ENCODE results near the gene PLEKHM3.

Gene PLEKHM3

GRCh38 chr2:207825045-207825954 is 200.0 kb downstream of the PLEKHM3 start:
- Histone ChIP-seq H3K27ac (ENCODE audit: low read depth, low read length) (no peak overlapping the region), H3K79me2 (ENCODE audit: control insufficient read depth, insufficient read depth, low read length, unreplicated experiment) (no peaks in the 10 kb centered on the region)

GRCh38 chr2:207823865-207824264 is 201.5 kb downstream of the PLEKHM3 start:
- H3K4me1 ChIP-seq (ENCODE audit: control insufficient read depth, insufficient read depth, low read length, unreplicated experiment), result peaks cover 7% of the 10 kb centered on the region
- H3K27me3 ChIP-seq (ENCODE audit: insufficient read depth, low read length), result no peaks in the 10 kb centered on the region
- no peak overlapping the region for H3K27ac ChIP-seq (ENCODE audit: low read depth, low read length)
- peaks cover 6% of the 10 kb centered on the region; the same call in 1 of the 2 replicates for H3K36me3 ChIP-seq (ENCODE audit: insufficient read depth, low read length)
- no peaks in the 10 kb centered on the region for H3K79me2 ChIP-seq (ENCODE audit: control insufficient read depth, insufficient read depth, low read length, unreplicated experiment)
- H3K4me3 ChIP-seq (ENCODE audit: low read depth, low read length), result no peak overlapping the region
- H2AFZ ChIP-seq (ENCODE audit: low read length, unreplicated experiment), result no peak overlapping the region

More at GRCh38 chr2:207825045-207825954, 200.0 kb downstream of the PLEKHM3 start:
- no peaks in the 10 kb centered on the region for H3K27me3 ChIP-seq (ENCODE audit: insufficient read depth, low read length)
- H3K4me1 ChIP-seq (ENCODE audit: control insufficient read depth, insufficient read depth, low read length, unreplicated experiment), result peaks cover 13% of the 10 kb centered on the region
- H3K36me3 ChIP-seq (ENCODE audit: insufficient read depth, low read length), result peaks cover 6% of the 10 kb centered on the region; the same call in 1 of the 2 replicates
- no peak overlapping the region for H2AFZ ChIP-seq (ENCODE audit: low read length, unreplicated experiment)
- H3K4me3 ChIP-seq (ENCODE audit: low read depth, low read length), result no peak overlapping the region

- Histone ChIP-seq H2AFZ (ENCODE audit: low read length, unreplicated experiment) (no peak overlapping the region), H3K79me2 (ENCODE audit: control insufficient read depth, insufficient read depth, low read length, unreplicated experiment) (no peaks in the 10 kb centered on the region), H3K4me3 (ENCODE audit: low read depth, low read length) (no peak overlapping the region), H3K27ac (ENCODE audit: low read depth, low read length) (no peak overlapping the region), H3K36me3 (ENCODE audit: insufficient read depth, low read length) (no peaks in the 10 kb centered on the region), H3K4me1 (ENCODE audit: control insufficient read depth, insufficient read depth, low read length, unreplicated experiment) (no peaks in the 10 kb centered on the region), H3K27me3 (ENCODE audit: insufficient read depth, low read length) (no peaks in the 10 kb centered on the region)
Observed at GRCh38 chr2:207819839-207820784, 205.2 kb downstream of the PLEKHM3 start.

- Histone ChIP-seq H3K36me3 (ENCODE audit: insufficient read depth, low read length) (no peaks in the 10 kb centered on the region), H3K27me3 (ENCODE audit: insufficient read depth, low read length) (no peaks in the 10 kb centered on the region), H3K4me3 (ENCODE audit: low read depth, low read length) (no peak overlapping the region), H3K27ac (ENCODE audit: low read depth, low read length) (no peak overlapping the region), H3K79me2 (ENCODE audit: control insufficient read depth, insufficient read depth, low read length, unreplicated experiment) (no peaks in the 10 kb centered on the region), H3K4me1 (ENCODE audit: control insufficient read depth, insufficient read depth, low read length, unreplicated experiment) (no peaks in the 10 kb centered on the region), H2AFZ (ENCODE audit: low read length, unreplicated experiment) (no peak overlapping the region)
Observed at GRCh38 chr2:207819021-207819797, 206.1 kb downstream of the PLEKHM3 start.

GRCh38 chr2:207816546-207816945 is 208.8 kb downstream of the PLEKHM3 start:
- Histone ChIP-seq H3K4me3 (ENCODE audit: low read depth, low read length) (no peak overlapping the region), H3K4me1 (ENCODE audit: control insufficient read depth, insufficient read depth, low read length, unreplicated experiment) (no peaks in the 10 kb centered on the region), H3K27ac (ENCODE audit: low read depth, low read length) (no peak overlapping the region), H2AFZ (ENCODE audit: low read length, unreplicated experiment) (no peak overlapping the region), H3K79me2 (ENCODE audit: control insufficient read depth, insufficient read depth, low read length, unreplicated experiment) (no peaks in the 10 kb centered on the region), H3K27me3 (ENCODE audit: insufficient read depth, low read length) (no peaks in the 10 kb centered on the region), H3K36me3 (ENCODE audit: insufficient read depth, low read length) (no peaks in the 10 kb centered on the region)

GRCh38 chr2:207815254-207815653 is 210.1 kb downstream of the PLEKHM3 start:
- Histone ChIP-seq H3K36me3 (ENCODE audit: insufficient read depth, low read length) (no peaks in the 10 kb centered on the region), H3K27ac (ENCODE audit: low read depth, low read length) (no peak overlapping the region), H3K4me1 (ENCODE audit: control insufficient read depth, insufficient read depth, low read length, unreplicated experiment) (peaks cover 9% of the 10 kb centered on the region), H3K79me2 (ENCODE audit: control insufficient read depth, insufficient read depth, low read length, unreplicated experiment) (no peaks in the 10 kb centered on the region), H3K27me3 (ENCODE audit: insufficient read depth, low read length) (no peaks in the 10 kb centered on the region), H3K4me3 (ENCODE audit: low read depth, low read length) (no peak overlapping the region), H2AFZ (ENCODE audit: low read length, unreplicated experiment) (no peak overlapping the region)

- Histone ChIP-seq H3K27ac (ENCODE audit: low read depth, low read length) (no peak overlapping the region), H3K36me3 (ENCODE audit: insufficient read depth, low read length) (no peaks in the 10 kb centered on the region), H3K4me3 (ENCODE audit: low read depth, low read length) (no peak overlapping the region), H3K4me1 (ENCODE audit: control insufficient read depth, insufficient read depth, low read length, unreplicated experiment) (peaks cover 12% of the 10 kb centered on the region), H2AFZ (ENCODE audit: low read length, unreplicated experiment) (no peak overlapping the region), H3K27me3 (ENCODE audit: insufficient read depth, low read length) (no peaks in the 10 kb centered on the region), H3K79me2 (ENCODE audit: control insufficient read depth, insufficient read depth, low read length, unreplicated experiment) (no peaks in the 10 kb centered on the region)
Observed at GRCh38 chr2:207813942-207814341, 211.4 kb downstream of the PLEKHM3 start.

- Histone ChIP-seq H3K79me2 (ENCODE audit: control insufficient read depth, insufficient read depth, low read length, unreplicated experiment) (no peaks in the 10 kb centered on the region), H3K36me3 (ENCODE audit: insufficient read depth, low read length) (no peaks in the 10 kb centered on the region), H3K4me1 (ENCODE audit: control insufficient read depth, insufficient read depth, low read length, unreplicated experiment) (peaks cover 12% of the 10 kb centered on the region), H2AFZ (ENCODE audit: low read length, unreplicated experiment) (no peak overlapping the region), H3K27me3 (ENCODE audit: insufficient read depth, low read length) (no peaks in the 10 kb centered on the region), H3K4me3 (ENCODE audit: low read depth, low read length) (no peak overlapping the region), H3K27ac (ENCODE audit: low read depth, low read length) (no peak overlapping the region)
Observed at GRCh38 chr2:207813221-207813916, 212.0 kb downstream of the PLEKHM3 start.

- Histone ChIP-seq H2AFZ (ENCODE audit: low read length, unreplicated experiment) (no peak overlapping the region), H3K4me1 (ENCODE audit: control insufficient read depth, insufficient read depth, low read length, unreplicated experiment) (peaks cover 12% of the 10 kb centered on the region), H3K27me3 (ENCODE audit: insufficient read depth, low read length) (no peaks in the 10 kb centered on the region), H3K27ac (ENCODE audit: low read depth, low read length) (no peak overlapping the region), H3K4me3 (ENCODE audit: low read depth, low read length) (no peak overlapping the region), H3K36me3 (ENCODE audit: insufficient read depth, low read length) (no peaks in the 10 kb centered on the region), H3K79me2 (ENCODE audit: control insufficient read depth, insufficient read depth, low read length, unreplicated experiment) (no peaks in the 10 kb centered on the region)
Observed at GRCh38 chr2:207812726-207813080, 212.6 kb downstream of the PLEKHM3 start.

All from ACC112 (cell line).